Transverse colon (tissue), 4 donors: ENCODE results near the gene ZNF236. TPM values are rescaled to one million over a fixed set of nuclear protein-coding genes. Genes with fewer than 3 reads are reported as not detected.

Experiments used
- DNase-seq: peaks from one replicate; pipeline ENCODE4 v3.0.0-alpha.2; 2019
- H3K27ac ChIP-seq, 4 donors: fragments of 200-600 bp; sonication (generic); 2 replicates each; pipeline ENCODE4 v1.5.1; 2016 to 2018; ENCODE audit warnings: inconsistent platforms in 4 of 4
- H3K27me3 ChIP-seq: fragments of 200-600 bp; sonication (generic); 2 replicates; pipeline ENCODE4 v1.5.1; 2017; ENCODE audit warnings: inconsistent platforms
- H3K36me3 ChIP-seq, 4 donors: fragments of 200-600 bp; sonication (generic); 2 replicates each; pipeline ENCODE4 v1.5.1; 2017 to 2019; ENCODE audit warnings: inconsistent platforms in 4 of 4
- H3K4me1 ChIP-seq, 4 donors: fragments of 200-600 bp; sonication (generic); 2 replicates each; pipeline ENCODE4 v1.5.1; 2017 to 2020; ENCODE audit warnings: inconsistent platforms in 4 of 4
- H3K4me3 ChIP-seq, 4 donors: fragments of 200-600 bp; sonication (generic); 1 replicate in 1 of 4; 2 replicates in 3 of 4; pipeline versions ENCODE4 v1.5.1 to v1.6.1; 2017 to 2019; ENCODE audit warnings: inconsistent platforms in 4 of 4
- H3K9me3 ChIP-seq, 2 donors: fragments of 200-600 bp; sonication (generic); 2 replicates each; pipeline ENCODE4 v1.5.1; 2017 to 2019; ENCODE audit warnings: inconsistent platforms in 2 of 2
- EP300 ChIP-seq: sonication (generic); formaldehyde crosslinking; IDR thresholded peaks from one replicate; pipeline ENCODE4 v1.6.1; 2017; ENCODE audit warnings: antibody characterized with exemption, low read depth
- POLR2A ChIP-seq: fragments of 450-650 bp; IDR thresholded peaks from one replicate; pipeline ENCODE4 v1.6.1; 2016; ENCODE audit warnings: antibody characterized with exemption, mild to moderate bottlenecking, moderate library complexity
- POLR2AphosphoS5 ChIP-seq, 3 donors: sonication (generic); formaldehyde crosslinking; IDR thresholded peaks; one replicate each; pipeline ENCODE4 v1.6.1; 2016; ENCODE audit warnings: antibody characterized with exemption in 3 of 3
- WGBS, 2 donors: methylation state at CpG; one replicate each; pipeline ENCODE4 v1.1.5; 2018; ENCODE audit warnings: low coverage in 1 of 2; 5-methylcytosine and 5-hydroxymethylcytosine counted together
- in situ Hi-C, 4 donors: fragments of 200-750 bp; cut with MboI; loops; one replicate each; pipeline versions ENCODE4 v1.15.0 to v1.15.1; 2017; ENCODE audit warnings: low sequenced_read_pairs in 3 of 4, low pct_ligation_motif_present in 1 of 4, low pct_unique_long_range_greater_than_20kb in 1 of 4
- intact Hi-C: fragments of 100-400 bp; cut with DNase I; formaldehyde crosslinking; loops from one replicate; pipeline ENCODE4 v1.15.1; 2023; ENCODE audit warnings: low total_unique reads
- total RNA-seq, 4 donors: library from RNA; depleted of rRNA; stranded (reverse); fragments of >200 nt; gene quantifications; one replicate each; pipeline ENCODE4 v1.1.0, GENCODE V29; 2016
- TF ChIP-seq, protein P1 (sequence below), 5 experiments: fragments of 200-600 bp in 3 of 5; fragments of 450-650 bp in 2 of 5; sonication (generic) in 3 of 5; IDR thresholded peaks; 1 replicate in 2 of 5; 2 replicates in 3 of 5; pipeline ENCODE4 v1.5.1; 2016 to 2017; ENCODE audit warnings: antibody characterized with exemption in 5 of 5, inconsistent platforms in 3 of 5, mild to moderate bottlenecking in 2 of 5, moderate library complexity in 1 of 5

ZNF236 gene
- total RNA-seq, 4 donors from 2014 or later: 18.3 to 82.8 (median 43.7) TPM

DNA sequence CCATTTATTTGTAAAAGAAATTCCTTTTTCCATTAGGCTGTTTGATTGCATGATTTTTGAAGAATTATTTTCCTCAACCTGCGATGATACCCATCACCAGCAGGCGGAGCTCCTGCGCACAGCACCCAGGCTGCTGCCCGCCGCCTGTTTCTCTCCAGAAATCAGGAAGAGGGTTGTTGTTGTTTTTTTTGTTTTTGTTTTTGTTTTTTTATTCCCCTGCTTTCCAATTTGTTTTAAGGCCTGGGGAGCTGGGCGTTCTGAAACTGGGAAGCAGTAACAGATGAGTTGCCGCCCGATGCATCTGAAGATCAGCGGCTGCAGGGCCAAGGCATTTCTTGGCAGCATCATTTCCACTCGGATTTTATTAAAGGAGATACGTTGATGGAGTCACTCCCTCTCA, 178.2 kb downstream of the ZNF236 start:
- in situ Hi-C loops (loop anchor here in 2 of 4 donors (10.0 to 25.0 kb wide), 2 partner anchors 64 to 662 kb away; no protein-coding TSS in a partner anchor), intact Hi-C loops (loop anchor here (2.0 kb wide), 1 partner anchor 60 kb away; no protein-coding TSS in a partner anchor)
- 17 to 23% methylated on average over 10 to 11 of the region's 11 CpGs for WGBS, 2 donors
- Histone ChIP-seq H3K36me3 (no peaks in the 10 kb centered on the region), H3K9me3 (no peaks in the 10 kb centered on the region), H3K27me3 (no peaks in the 10 kb centered on the region), H3K4me1 (peaks cover 0 to 6% (median 2%) of the 10 kb centered on the region in 4 donors), H3K27ac (no peak overlapping the region), H3K4me3 (peak overlapping the region in 1 of 4 donors; percentile 25)
- peak; percentile 59 for DNase-seq
- no peak for TF ChIP-seq POLR2AphosphoS5 (IDR thresholded peaks at IDR 0.05)
- TF ChIP-seq, protein P1, sequence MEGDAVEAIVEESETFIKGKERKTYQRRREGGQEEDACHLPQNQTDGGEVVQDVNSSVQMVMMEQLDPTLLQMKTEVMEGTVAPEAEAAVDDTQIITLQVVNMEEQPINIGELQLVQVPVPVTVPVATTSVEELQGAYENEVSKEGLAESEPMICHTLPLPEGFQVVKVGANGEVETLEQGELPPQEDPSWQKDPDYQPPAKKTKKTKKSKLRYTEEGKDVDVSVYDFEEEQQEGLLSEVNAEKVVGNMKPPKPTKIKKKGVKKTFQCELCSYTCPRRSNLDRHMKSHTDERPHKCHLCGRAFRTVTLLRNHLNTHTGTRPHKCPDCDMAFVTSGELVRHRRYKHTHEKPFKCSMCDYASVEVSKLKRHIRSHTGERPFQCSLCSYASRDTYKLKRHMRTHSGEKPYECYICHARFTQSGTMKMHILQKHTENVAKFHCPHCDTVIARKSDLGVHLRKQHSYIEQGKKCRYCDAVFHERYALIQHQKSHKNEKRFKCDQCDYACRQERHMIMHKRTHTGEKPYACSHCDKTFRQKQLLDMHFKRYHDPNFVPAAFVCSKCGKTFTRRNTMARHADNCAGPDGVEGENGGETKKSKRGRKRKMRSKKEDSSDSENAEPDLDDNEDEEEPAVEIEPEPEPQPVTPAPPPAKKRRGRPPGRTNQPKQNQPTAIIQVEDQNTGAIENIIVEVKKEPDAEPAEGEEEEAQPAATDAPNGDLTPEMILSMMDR (IDR thresholded peaks at IDR 0.05): peak; percentile 93 to 99 (median 97)

DNA sequence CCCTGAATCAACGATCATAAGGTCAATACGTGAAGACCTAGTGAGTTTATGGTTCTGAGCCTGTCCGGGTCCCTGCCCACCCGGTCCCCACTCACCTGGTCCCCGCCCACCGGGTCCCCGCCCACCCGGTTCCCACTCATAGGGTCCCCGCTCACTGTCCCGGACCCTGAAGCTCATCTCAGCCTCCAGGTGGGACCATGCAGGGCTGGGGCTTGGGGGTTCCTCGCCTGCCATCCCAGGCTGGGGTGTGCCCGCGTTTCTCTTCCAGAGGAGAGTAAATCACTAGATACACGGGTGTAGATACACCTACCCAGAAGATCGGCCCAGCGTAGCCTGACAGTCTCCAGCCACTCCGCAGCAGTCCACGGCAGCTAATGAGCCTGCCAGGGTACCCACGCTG, 178.7 kb downstream of the ZNF236 start:
- Histone ChIP-seq H3K27ac (no peak overlapping the region), H3K27me3 (no peaks in the 10 kb centered on the region), H3K4me3 (no peak overlapping the region), H3K36me3 (no peaks in the 10 kb centered on the region), H3K9me3 (no peaks in the 10 kb centered on the region), H3K4me1 (peaks cover 0 to 6% (median 2%) of the 10 kb centered on the region in 4 donors)
- no peak for TF ChIP-seq POLR2AphosphoS5 (IDR thresholded peaks at IDR 0.05)
- no peak for TF ChIP-seq POLR2A
- no peak for TF ChIP-seq EP300
- TF ChIP-seq, protein P1 (IDR thresholded peaks at IDR 0.05): no peak
- intact Hi-C loops: loop anchor here (2.0 kb wide), 1 partner anchor 60 kb away; no protein-coding TSS in a partner anchor
- DNase-seq: no peak
- in situ Hi-C loops: loop anchor here in 2 of 4 donors (10.0 to 25.0 kb wide), 2 partner anchors 64 to 661 kb away; no protein-coding TSS in a partner anchor
- 50 to 81% methylated on average over 2 to 18 of the region's 19 CpGs for WGBS, 2 donors

DNA sequence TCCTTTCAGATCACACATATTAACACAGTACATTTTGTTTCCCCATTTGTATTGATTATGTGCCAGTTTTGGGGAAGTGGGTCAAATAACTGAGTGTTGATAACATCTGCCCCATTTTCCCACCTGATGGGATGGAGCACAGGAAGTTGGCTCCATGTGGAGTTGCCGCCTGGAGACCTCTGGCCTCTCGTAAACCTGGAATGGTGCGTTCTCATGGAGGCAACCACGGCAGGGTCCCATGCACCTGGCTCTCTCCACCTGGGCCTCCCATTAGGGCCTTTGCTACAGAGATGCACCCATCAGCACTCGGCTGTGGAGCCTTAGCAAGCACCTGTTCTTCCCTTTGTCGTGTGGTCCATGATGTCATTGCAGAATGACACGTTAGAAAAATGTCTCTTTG, 179.6 kb downstream of the ZNF236 start:
- Histone ChIP-seq H3K27me3 (no peaks in the 10 kb centered on the region), H3K36me3 (no peaks in the 10 kb centered on the region), H3K4me1 (peaks cover 0 to 6% (median 2%) of the 10 kb centered on the region in 4 donors), H3K27ac (no peak overlapping the region), H3K9me3 (no peaks in the 10 kb centered on the region), H3K4me3 (no peak overlapping the region)
- intact Hi-C loops: loop anchor here (2.0 kb wide), 1 partner anchor 59 kb away; no protein-coding TSS in a partner anchor
- TF ChIP-seq, protein P1 (IDR thresholded peaks at IDR 0.05): no peak
- TF ChIP-seq EP300: no peak
- TF ChIP-seq POLR2A: no peak
- no peak for TF ChIP-seq POLR2AphosphoS5 (IDR thresholded peaks at IDR 0.05)
- 75% methylated on average over 7 of the region's 7 CpGs; no CpG with 5 or more reads in 1 of the 2 donors for WGBS, 2 donors
- in situ Hi-C loops: loop anchor here in 2 of 4 donors (10.0 to 25.0 kb wide), 2 partner anchors 63 to 660 kb away; no protein-coding TSS in a partner anchor
- no peak for DNase-seq

DNA sequence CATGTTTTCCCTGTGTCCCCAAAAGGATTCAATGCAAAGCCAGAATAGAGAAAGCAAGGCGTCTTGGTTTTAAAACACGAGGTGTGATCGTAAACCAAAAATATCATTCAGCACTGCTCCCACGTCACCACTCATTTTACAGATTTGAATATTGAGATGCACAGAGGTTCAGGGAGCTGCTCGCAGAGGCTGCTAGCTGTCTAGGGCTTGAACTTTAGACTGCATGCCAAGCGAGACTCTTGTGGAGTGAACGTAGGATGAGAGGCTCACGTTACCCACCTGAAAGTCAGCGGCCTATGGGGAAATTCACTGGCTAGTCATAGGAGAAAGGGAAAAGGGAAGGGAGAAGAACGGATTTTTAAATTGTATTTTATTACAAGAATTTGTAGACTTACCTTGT, 180.1 kb downstream of the ZNF236 start:
- H3K27ac ChIP-seq: no peak overlapping the region
- no peak for DNase-seq

More for the DNA sequence above, 180.1 kb downstream of the ZNF236 start:
- WGBS, 2 donors: 89 to 90% methylated on average over 10 of the region's 10 CpGs
- H3K36me3 ChIP-seq: no peaks in the 10 kb centered on the region
- intact Hi-C loops (no loop called here), in situ Hi-C loops (loop anchor here in 2 of 4 donors (10.0 to 25.0 kb wide), 2 partner anchors 62 to 660 kb away; no protein-coding TSS in a partner anchor)
- H3K27me3 ChIP-seq: no peaks in the 10 kb centered on the region
- H3K4me1 ChIP-seq: peaks cover 0 to 6% (median 2%) of the 10 kb centered on the region in 4 donors
- TF ChIP-seq, protein P1 (IDR thresholded peaks at IDR 0.05): no peak
- TF ChIP-seq POLR2AphosphoS5 (IDR thresholded peaks at IDR 0.05) (no peak), EP300 (no peak), POLR2A (no peak)
- H3K9me3 ChIP-seq: no peaks in the 10 kb centered on the region
- H3K4me3 ChIP-seq: no peak overlapping the region
